ENCODE data around the gene CT55. TPM values are rescaled to one million over a fixed set of nuclear protein-coding genes. Genes with fewer than 3 reads are reported as not detected.
"Not testable (repeated sequence)": the region's sequence is repeated elsewhere in the genome, so short reads cannot be mapped to it uniquely, and the experiment has no call there.

The CT55 gene, protein sequence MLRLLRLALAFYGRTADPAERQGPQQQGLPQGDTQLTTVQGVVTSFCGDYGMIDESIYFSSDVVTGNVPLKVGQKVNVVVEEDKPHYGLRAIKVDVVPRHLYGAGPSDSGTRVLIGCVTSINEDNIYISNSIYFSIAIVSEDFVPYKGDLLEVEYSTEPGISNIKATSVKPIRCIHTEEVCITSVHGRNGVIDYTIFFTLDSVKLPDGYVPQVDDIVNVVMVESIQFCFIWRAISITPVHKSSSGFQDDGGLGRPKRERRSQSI
- under 1 TPM; 0.20 to 0.29 (median 0.29) TPM for polyA plus RNA-seq (ENCODE audit: insufficient read length in 3 of 3)

GRCh38 chrX:135170877-135171519 lies at the start of gene CT55:
TSS of gene CT55 (minus strand) at chrX:135171398. CDS start at chrX:135171171, 227 bp downstream.
- no peak for DNase-seq (ENCODE audit: low read depth in 3 of 3, low spot score in 2 of 3)

DNA sequence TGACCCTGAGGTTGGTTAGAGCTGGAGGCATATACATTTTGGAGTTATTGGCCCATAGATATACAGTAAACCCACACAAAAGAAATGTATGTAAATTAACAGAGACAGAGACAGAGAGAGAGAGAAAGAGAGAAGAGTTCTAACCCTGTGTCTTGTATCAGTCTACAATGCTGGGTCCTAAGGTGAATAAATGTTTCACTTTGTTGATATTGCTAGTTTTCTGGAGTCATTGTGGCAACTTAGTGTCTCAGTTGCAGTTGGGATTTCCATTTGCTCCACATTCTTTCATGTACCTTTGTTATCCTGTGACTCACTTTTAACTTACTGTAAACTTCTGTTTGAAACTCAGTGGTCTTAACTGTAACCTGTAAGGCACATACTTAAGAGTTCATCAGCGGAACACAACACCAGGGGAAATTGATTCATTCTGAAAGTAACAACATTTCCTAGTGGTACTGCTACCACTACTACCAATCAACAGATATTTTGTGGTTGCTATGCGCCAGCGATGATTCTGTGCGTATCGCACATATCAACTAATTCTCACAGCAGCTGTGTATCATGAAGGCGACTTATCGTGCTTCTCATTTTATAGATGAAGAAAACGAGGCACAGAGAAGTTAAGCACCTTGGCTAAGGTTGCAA lies 42.1 kb upstream of the CT55 start:
- no peak for DNase-seq (ENCODE audit: low read depth in 3 of 3, low spot score in 2 of 3)

- not testable (repeated sequence) for DNase-seq (ENCODE audit: low read depth in 3 of 3, low spot score in 2 of 3)
Measured at GRCh38 chrX:135206427-135206826, 35.2 kb upstream of the CT55 start.

DNA sequence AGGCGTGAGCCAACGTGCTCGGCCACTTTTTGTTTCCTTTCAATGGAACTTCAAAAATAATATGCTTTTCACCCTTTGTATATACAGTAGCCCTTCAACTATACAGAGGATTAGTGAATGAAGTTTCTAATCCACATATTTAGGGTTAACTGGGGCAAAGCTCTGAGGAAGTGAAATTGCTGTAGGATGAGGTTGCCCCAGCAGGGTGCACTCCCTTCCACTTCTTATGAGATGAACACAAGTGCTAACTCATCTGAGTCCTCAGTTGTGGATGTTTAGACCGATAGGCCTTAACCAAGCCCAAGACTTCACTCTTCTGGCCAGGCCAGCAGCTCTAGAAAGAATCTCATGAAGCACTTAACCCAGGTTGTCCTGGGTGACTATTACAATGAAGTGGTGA lies 29.1 kb upstream of the CT55 start:
- no peak for DNase-seq (ENCODE audit: low read depth in 3 of 3, low spot score in 2 of 3)

GRCh38 chrX:135194684-135195083 lies 23.5 kb upstream of the CT55 start:
- no peak for DNase-seq (ENCODE audit: low read depth in 3 of 3, low spot score in 2 of 3)

GRCh38 chrX:135193740-135194139 lies 22.5 kb upstream of the CT55 start:
- DNase-seq (ENCODE audit: low read depth in 3 of 3, low spot score in 2 of 3), result no peak

DNA sequence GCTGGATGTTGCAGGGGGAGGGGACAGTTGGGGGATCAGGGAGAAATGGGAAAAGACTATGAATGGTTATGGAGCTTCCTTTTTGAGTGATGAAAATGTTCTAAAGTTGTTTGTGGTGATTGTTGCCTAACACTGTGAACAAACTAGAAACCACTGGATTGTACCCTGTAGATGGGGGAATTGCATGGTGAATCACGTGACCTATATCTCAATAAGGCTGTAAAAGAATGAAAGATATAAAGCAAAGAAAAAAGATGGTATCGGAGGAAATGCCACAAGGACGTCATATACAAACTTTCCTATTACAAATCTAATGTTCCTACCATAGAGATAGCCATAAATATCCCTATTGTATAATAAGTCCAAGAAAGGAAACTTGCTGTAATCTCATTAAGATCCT lies 20.6 kb upstream of the CT55 start:
- no peak for DNase-seq (ENCODE audit: low read depth in 3 of 3, low spot score in 2 of 3)

GRCh38 chrX:135185795-135186443 lies 14.7 kb upstream of the CT55 start:
- DNase-seq (ENCODE audit: low read depth in 3 of 3, low spot score in 2 of 3), result peak in 2 of 3 donors; percentile 4

DNA sequence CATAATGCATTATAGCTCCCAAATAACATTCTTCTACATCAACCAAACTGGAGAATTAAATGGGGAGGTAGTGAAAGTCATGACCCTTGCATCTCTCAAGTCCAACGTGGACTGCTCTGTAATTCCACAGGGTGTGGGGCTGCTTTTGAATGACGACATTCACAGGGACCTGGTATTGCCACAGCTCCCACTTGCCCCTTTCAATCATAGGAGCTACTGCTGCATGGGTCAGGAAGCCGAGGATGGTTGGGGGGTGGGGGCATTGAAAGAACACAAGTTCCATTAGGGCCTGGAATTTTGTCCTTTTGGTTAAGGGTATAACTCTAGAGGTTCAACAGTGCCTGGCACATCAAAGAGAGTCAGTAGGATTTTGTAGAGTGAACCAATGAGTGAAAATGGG lies 7.4 kb upstream of the CT55 start:
- no peak for DNase-seq (ENCODE audit: low read depth in 3 of 3, low spot score in 2 of 3)

- DNase-seq (ENCODE audit: low read depth in 3 of 3, low spot score in 2 of 3), result no peak
Measured at GRCh38 chrX:135170468-135170867, 730 bp downstream of the CT55 start.

GRCh38 chrX:135169534-135169933 lies 1.7 kb downstream of the CT55 start:
- not testable (repeated sequence) for DNase-seq (ENCODE audit: low read depth in 3 of 3, low spot score in 2 of 3)

GRCh38 chrX:135168486-135168885 lies 2.7 kb downstream of the CT55 start:
- DNase-seq (ENCODE audit: low read depth in 3 of 3, low spot score in 2 of 3), result no peak

GRCh38 chrX:135154688-135155087 lies 16.5 kb downstream of the CT55 start:
- not testable (repeated sequence) for DNase-seq (ENCODE audit: low read depth in 3 of 3, low spot score in 2 of 3)

DNA sequence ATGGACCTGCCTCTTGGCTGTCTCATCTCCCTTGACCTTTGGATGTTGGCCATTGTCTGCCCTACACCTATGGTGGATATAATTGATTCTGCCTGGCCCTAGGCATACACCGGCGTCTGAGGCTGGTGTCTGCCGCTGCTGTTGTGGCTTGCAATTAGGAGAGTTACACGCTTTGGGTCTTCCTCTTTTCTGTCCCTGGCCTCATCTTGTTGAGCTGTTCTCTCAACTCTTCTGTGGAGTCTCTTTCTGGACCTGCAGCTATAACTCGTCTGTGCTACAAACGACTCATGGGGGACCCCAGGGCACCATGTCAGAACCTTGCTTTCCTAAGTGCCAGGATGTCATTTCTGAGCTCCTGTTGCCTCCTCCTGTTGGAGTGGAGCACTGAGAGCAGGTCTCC lies 45.1 kb downstream of the CT55 start:
- not testable (repeated sequence) for DNase-seq (ENCODE audit: low read depth in 3 of 3, low spot score in 2 of 3)

DNA sequence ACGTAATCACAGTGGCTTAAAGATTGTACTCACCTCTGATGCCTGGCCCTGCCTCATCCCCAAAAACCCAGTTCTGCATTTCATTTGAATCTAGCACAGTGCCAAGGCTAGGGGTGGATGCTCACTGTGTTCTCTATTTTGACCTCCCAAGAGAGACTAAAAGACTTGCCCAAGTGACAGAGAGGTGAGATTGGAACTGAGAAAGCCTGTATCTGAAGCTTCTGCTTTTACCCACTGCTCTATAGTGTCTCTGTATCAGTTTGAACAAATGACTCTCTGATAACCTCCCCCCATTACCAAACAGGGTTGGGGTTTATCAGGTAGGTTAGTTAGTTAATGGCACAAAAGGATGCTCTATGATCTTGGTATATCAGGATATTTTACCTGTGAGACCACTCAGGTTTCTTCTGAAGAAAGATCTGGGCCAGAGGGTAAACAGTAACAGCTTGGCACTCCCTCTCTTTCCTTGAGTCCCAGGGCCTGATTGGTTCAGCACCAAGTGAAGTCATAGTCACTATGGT lies 51.1 kb downstream of the CT55 start, which contains the start of gene ETDB:
Gene ETDB, minus strand, starts transcription at position 471 of the 521 bp plus-strand sequence. CDS start 1,265 bp downstream, outside the sequence.
- not testable (repeated sequence) for DNase-seq (ENCODE audit: low read depth in 3 of 3, low spot score in 2 of 3)

DNA sequence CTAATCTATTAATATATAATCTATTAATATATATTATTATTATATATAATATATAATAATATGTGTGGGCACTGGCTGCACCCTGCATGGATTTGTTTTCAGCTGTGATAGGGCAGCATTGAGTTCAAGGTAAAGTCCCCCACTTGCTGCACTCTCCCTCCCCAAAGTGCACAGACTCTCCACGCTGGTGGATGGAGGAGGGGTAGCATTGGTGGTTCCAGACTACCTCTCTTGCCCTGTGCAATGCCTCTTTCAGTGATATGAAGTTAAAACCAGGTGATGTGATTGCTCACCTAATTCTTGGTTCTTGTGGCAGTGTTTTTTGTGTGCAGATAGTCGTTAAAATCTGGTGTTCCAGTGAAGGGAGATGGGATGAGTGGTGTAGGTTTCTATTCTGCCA lies 55.1 kb downstream of the CT55 start:
- DNase-seq (ENCODE audit: low read depth in 3 of 3, low spot score in 2 of 3), result not testable (repeated sequence)

- no peak for DNase-seq (ENCODE audit: low read depth in 3 of 3, low spot score in 2 of 3)
Measured at GRCh38 chrX:135114392-135114791, 56.8 kb downstream of the CT55 start.

GRCh38 chrX:135112743-135113142 lies 58.5 kb downstream of the CT55 start:
- no peak for DNase-seq (ENCODE audit: low read depth in 3 of 3, low spot score in 2 of 3)

GRCh38 chrX:135112096-135112729 lies 59.0 kb downstream of the CT55 start:
- DNase-seq (ENCODE audit: low read depth in 3 of 3, low spot score in 2 of 3), result no peak

DNA sequence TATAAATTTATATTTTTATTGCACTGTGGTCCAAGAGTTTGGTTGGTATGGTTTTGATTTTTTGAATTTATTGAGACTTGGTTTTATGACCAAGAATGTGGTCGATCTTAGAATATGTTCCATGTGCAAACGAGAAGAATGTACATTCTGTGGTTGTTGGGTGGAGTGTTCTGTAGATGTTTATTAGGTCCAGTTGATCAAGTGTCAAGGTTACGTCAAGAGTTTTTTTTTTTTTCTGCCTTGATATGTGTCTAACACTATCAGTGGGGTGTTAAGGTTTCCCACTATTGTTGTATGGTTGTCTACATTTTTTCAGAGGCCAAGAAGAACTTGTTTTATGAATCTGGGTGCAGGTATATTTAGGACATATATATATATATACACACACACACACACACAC lies 61.6 kb downstream of the CT55 start:
- DNase-seq (ENCODE audit: low read depth in 3 of 3, low spot score in 2 of 3), result no peak

All from right renal cortex interstitium (tissue), 3 donors.